T-helper 22 cell (primary cell): ENCODE data around the gene OR1F1.
"Not testable (repeated sequence)": the region's sequence is repeated elsewhere in the genome, so short reads cannot be mapped to it uniquely, and the experiment has no call there.

Experiments used
- DNase-seq: peaks from one replicate; pipeline ENCODE4 v3.0.0-alpha.2; 2020; ENCODE audit warnings: low read depth

OR1F1 gene

GRCh38 chr16:3150346-3151218 is 37.4 kb upstream of the OR1F1 start:
- peak; percentile 89 for DNase-seq

GRCh38 chr16:3152027-3152276 is 36.1 kb upstream of the OR1F1 start:
- DNase-seq = no peak

- peak; percentile 43 for DNase-seq
Measured at GRCh38 chr16:3152277-3152990, 35.6 kb upstream of the OR1F1 start.

- no peak for DNase-seq
Measured at GRCh38 chr16:3152991-3153368, 35.0 kb upstream of the OR1F1 start.

GRCh38 chr16:3155181-3155580 is 32.8 kb upstream of the OR1F1 start:
- DNase-seq = no peak

- no peak for DNase-seq
Measured at GRCh38 chr16:3155972-3156371, 32.0 kb upstream of the OR1F1 start.

GRCh38 chr16:3157229-3158025 is 30.6 kb upstream of the OR1F1 start:
- peak; percentile 53 for DNase-seq

GRCh38 chr16:3158026-3158509 is 29.9 kb upstream of the OR1F1 start:
- no peak for DNase-seq

GRCh38 chr16:3158510-3159314 is 29.3 kb upstream of the OR1F1 start:
- peak; percentile 91 for DNase-seq

- DNase-seq = no peak
Measured at GRCh38 chr16:3161235-3162018, 26.6 kb upstream of the OR1F1 start.

GRCh38 chr16:3164121-3164991 is 23.6 kb upstream of the OR1F1 start:
- no peak for DNase-seq

GRCh38 chr16:3165111-3165822 is 22.7 kb upstream of the OR1F1 start:
- no peak for DNase-seq

GRCh38 chr16:3166505-3166886 is 21.5 kb upstream of the OR1F1 start:
- DNase-seq = no peak

GRCh38 chr16:3168729-3169128 is 19.3 kb upstream of the OR1F1 start:
- DNase-seq = not testable (repeated sequence)

- no peak for DNase-seq
Measured at GRCh38 chr16:3170440-3171180, 17.4 kb upstream of the OR1F1 start.

GRCh38 chr16:3171181-3171854 is 16.7 kb upstream of the OR1F1 start:
- peak; percentile 47 for DNase-seq

- no peak for DNase-seq
Measured at GRCh38 chr16:3171855-3172593, 16.0 kb upstream of the OR1F1 start.
